HCT116 (cell line): Measurements from ENCODE around the gene VWF. TPM values are rescaled to one million over a fixed set of nuclear protein-coding genes. Genes with fewer than 3 reads are reported as not detected.

Experiments used
- ATAC-seq: fragments of 200-7000 bp; cut with Tn5 transposase; 2 replicates; pipeline ENCODE4 v1.9.1; 2020; ENCODE audit warnings: mild to moderate bottlenecking, moderate library complexity
- BruUV-seq: library from RNA; stranded (reverse); fragments of 400-500 nt; replicated peaks from 2 replicates; lab custom pipeline; 2021; lab: Mats Ljungman, UMichigan
- CTCF ChIA-PET: fragments of 300-600 bp; sonication (Branson Sonifier 250); formaldehyde crosslinking; loops from one replicate; lab custom pipeline; 2021; ENCODE audit warnings: antibody characterized with exemption; lab: Charles Lee
- POLR2A ChIA-PET: fragments of 300-600, 350-600 bp; sonication (Branson Sonifier 250); formaldehyde crosslinking; loops from one replicate; lab custom pipeline; 2021; ENCODE audit warnings: antibody characterized with exemption; lab: Charles Lee
- RAD21 ChIA-PET, 2 experiments: fragments of 300-600 bp; sonication (Branson Sonifier 250); formaldehyde crosslinking; loops; one replicate each; lab custom pipeline; 2023; ENCODE audit warnings: low total read pairs in 2 of 2; ENCODE audit not compliant: uncharacterized antibody in 2 of 2, unreplicated experiment in 2 of 2, low non-redundant PET in 1 of 2; lab: Charles Lee
- DNase-seq: peaks from one replicate; pipeline ENCODE4 v3.0.0-alpha.2; 2010; ENCODE audit warnings: low read depth, low spot score
- H2AFZ ChIP-seq: fragments of 200-600 bp; shearing (Covaris generic), sonication (generic); 2 replicates; pipeline ENCODE4 v1.6.1; 2017; ENCODE audit warnings: low read depth, mixed run types, mixed read lengths, antibody characterized with exemption, low read length; ENCODE audit not compliant: poor library complexity, severe bottlenecking
- H3K27ac ChIP-seq: 2 replicates; pipeline ENCODE4 v1.5.1; 2012; ENCODE audit warnings: low read depth, low read length
- H3K27me3 ChIP-seq: fragments of 200-600 bp; sonication (generic); 2 replicates; pipeline ENCODE4 v1.6.1; 2016; ENCODE audit warnings: mixed run types, low read length, mixed read lengths; ENCODE audit not compliant: insufficient read depth
- H3K36me3 ChIP-seq, 2 experiments: fragments of 200-500 bp in 1 of 2; fragments of 200-600 bp in 1 of 2; sonication (Bioruptor generic) in 1 of 2; sonication (generic) in 1 of 2; 2 replicates each; pipeline versions ENCODE4 v1.5.1 to v1.6.1; 2014 to 2016; ENCODE audit warnings: low read length in 2 of 2, inconsistent platforms in 1 of 2, mixed read lengths in 1 of 2, mixed run types in 1 of 2; ENCODE audit not compliant: insufficient read depth in 2 of 2, control insufficient read depth in 1 of 2
- H3K4me1 ChIP-seq, 2 experiments: fragments of 200-600 bp in 1 of 2; sonication (generic) in 1 of 2; 2 replicates each; pipeline versions ENCODE4 v1.5.1 to v1.6.1; 2012 to 2017; ENCODE audit warnings: low read length in 2 of 2, inconsistent platforms in 1 of 2, mild to moderate bottlenecking in 1 of 2, mixed read lengths in 1 of 2, mixed run types in 1 of 2, moderate library complexity in 1 of 2; ENCODE audit not compliant: insufficient read depth in 2 of 2, control insufficient read depth in 1 of 2
- H3K4me2 ChIP-seq: fragments of 200-600 bp; sonication (generic); 2 replicates; pipeline ENCODE4 v1.6.1; 2017; ENCODE audit warnings: mixed run types, low read length, mixed read lengths
- H3K4me3 ChIP-seq, 2 experiments: fragments of 200-600 bp in 1 of 2; sonication (generic) in 1 of 2; replicated peaks in 1 of 2; 2 replicates each; pipeline ENCODE4 v1.5.1; 2011 to 2016; ENCODE audit warnings: low read length in 2 of 2, control low read depth in 1 of 2, low read depth in 1 of 2, mild to moderate bottlenecking in 1 of 2, mixed read lengths in 1 of 2, mixed run types in 1 of 2
- H3K79me2 ChIP-seq: fragments of 200-600 bp; sonication (generic); 2 replicates; pipeline ENCODE4 v1.6.1; 2017; ENCODE audit warnings: mild to moderate bottlenecking, mixed run types, low read length, moderate library complexity, mixed read lengths; ENCODE audit not compliant: insufficient read depth
- H3K9ac ChIP-seq: fragments of 200-600 bp; sonication (generic); 2 replicates; pipeline ENCODE4 v1.6.1; 2016; ENCODE audit warnings: low read length, mixed read lengths
- H3K9me2 ChIP-seq: fragments of 200-600 bp; sonication (generic), shearing (Covaris generic); 2 replicates; pipeline ENCODE4 v1.6.1; 2017; ENCODE audit warnings: mixed run types, mild to moderate bottlenecking, moderate library complexity; ENCODE audit not compliant: insufficient read depth
- H3K9me3 ChIP-seq, 2 experiments: fragments of 200-500 bp in 1 of 2; fragments of 200-600 bp in 1 of 2; sonication (Bioruptor generic) in 1 of 2; sonication (generic) in 1 of 2; 2 replicates each; pipeline ENCODE4 v1.6.1; 2014 to 2017; ENCODE audit warnings: low read length in 2 of 2, mixed read lengths in 2 of 2, inconsistent platforms in 1 of 2, low read depth in 1 of 2, mild to moderate bottlenecking in 1 of 2, mixed run types in 1 of 2, moderate library complexity in 1 of 2; ENCODE audit not compliant: control insufficient read depth in 1 of 2, insufficient read depth in 1 of 2
- H4K20me1 ChIP-seq: fragments of 200-600 bp; sonication (generic), shearing (Covaris generic); 2 replicates; pipeline ENCODE4 v1.6.1; 2017; ENCODE audit warnings: mixed run types, mild to moderate bottlenecking, moderate library complexity; ENCODE audit not compliant: insufficient read depth
- ATF3 ChIP-seq: IDR thresholded peaks from 2 replicates; pipeline ENCODE4 v1.6.1; 2012
- CBX3 ChIP-seq: IDR thresholded peaks from 2 replicates; pipeline ENCODE4 v1.6.1; 2012; ENCODE audit warnings: low read depth
- CEBPB ChIP-seq: IDR thresholded peaks from 2 replicates; pipeline ENCODE4 v1.6.1; 2012; ENCODE audit warnings: low read depth
- ELF1 ChIP-seq: IDR thresholded peaks from 2 replicates; pipeline ENCODE4 v1.6.1; 2012; ENCODE audit warnings: low read depth, borderline replicate concordance
- EZH2 ChIP-seq: fragments of 200-600 bp; sonication (generic); IDR thresholded peaks from 2 replicates; pipeline ENCODE4 v1.6.1; 2017; ENCODE audit warnings: antibody characterized with exemption, mixed run types
- JUND ChIP-seq: IDR thresholded peaks from 2 replicates; pipeline ENCODE4 v1.6.1; 2012
- RAD21 ChIP-seq: IDR thresholded peaks from 2 replicates; pipeline ENCODE4 v1.6.1; 2012; ENCODE audit warnings: low read depth, mild to moderate bottlenecking
- SP1 ChIP-seq: IDR thresholded peaks from 2 replicates; pipeline ENCODE4 v1.6.1; 2012; ENCODE audit warnings: low read depth
- SRF ChIP-seq: IDR thresholded peaks from 2 replicates; pipeline ENCODE4 v1.6.1; 2012; ENCODE audit warnings: low read depth
- YY1 ChIP-seq: IDR thresholded peaks from 2 replicates; pipeline ENCODE4 v1.6.1; 2011; ENCODE audit warnings: low read length, low read depth, moderate library complexity, mild to moderate bottlenecking; ENCODE audit not compliant: insufficient replicate concordance; ENCODE audit errors: extremely low read depth
- ZNF274 ChIP-seq: fragments of 200-500 bp; sonication (Bioruptor generic); IDR thresholded peaks from 2 replicates; pipeline ENCODE4 v1.6.1; 2014; ENCODE audit warnings: mild to moderate bottlenecking, low read depth, low read length, inconsistent platforms
- intact Hi-C: fragments of 100-400 bp; cut with micrococcal nuclease; formaldehyde crosslinking; loops from 2 replicates; pipeline ENCODE4 v1.10.0; 2022
- total RNA-seq: library from RNA; stranded (reverse); gene quantifications from one replicate; pipeline ENCODE4 v1.2.1, GENCODE V29; 2021; ENCODE audit not compliant: unreplicated experiment

Gene VWF
- total RNA-seq, 1 experiment from 2014 or later = 0.57 TPM

- ChIA-PET RAD21 (no interaction called here), CTCF (interaction anchor here (1.0 to 1.4 kb wide), 2 partner anchors 28 to 77 kb away, joined by 3 read pairs; no protein-coding TSS in a partner anchor), POLR2A (no interaction called here)
- Histone ChIP-seq H3K79me2 (no peaks in the 10 kb centered on the region), H3K4me1 (no peaks in the 10 kb centered on the region), H3K36me3 (no peaks in the 10 kb centered on the region), H3K9me3 (no peaks in the 10 kb centered on the region), H3K4me3 (no peak overlapping the region), H3K27ac (no peak overlapping the region), H3K27me3 (no peaks in the 10 kb centered on the region), H3K4me2 (no peak overlapping the region), H3K9ac (no peak overlapping the region), H4K20me1 (no peaks in the 10 kb centered on the region), H3K9me2 (no peaks in the 10 kb centered on the region), H2AFZ (no peak overlapping the region)
- DNase-seq = no peak
- 0 out of 2 replicates have a peak, but pooled peaks have one; percentile 38 for ATAC-seq
- intact Hi-C loops = no loop called here
- TF ChIP-seq SRF = no peak
- TF ChIP-seq YY1 = no peak
- TF ChIP-seq RAD21 = no peak
- no peak for TF ChIP-seq ATF3
- TF ChIP-seq ELF1 = no peak
- no peak for TF ChIP-seq SP1
- no TSS peak for BruUV-seq
These were observed 163.7 kb downstream of the VWF start for GRCh38 chr12:5960783-5961182.

- H3K9ac ChIP-seq = no peak overlapping the region
- no peak overlapping the region for H3K27ac ChIP-seq
- POLR2A ChIA-PET = no interaction called here
- H4K20me1 ChIP-seq = no peaks in the 10 kb centered on the region
- no peaks in the 10 kb centered on the region for H3K9me2 ChIP-seq
- H3K9me3 ChIP-seq = no peaks in the 10 kb centered on the region
- ATAC-seq (no peak), DNase-seq (no peak)
- no peaks in the 10 kb centered on the region for H3K27me3 ChIP-seq
- no peak overlapping the region for H3K4me2 ChIP-seq
- H3K4me3 ChIP-seq = no peak overlapping the region
- no TSS peak for BruUV-seq
- H2AFZ ChIP-seq = no peak overlapping the region
- H3K4me1 ChIP-seq = no peaks in the 10 kb centered on the region
- TF ChIP-seq JUND (no peak), ELF1 (no peak), CEBPB (no peak), SP1 (no peak), ZNF274 (no peak), CBX3 (no peak), EZH2 (no peak), RAD21 (no peak)
- TF ChIP-seq, all 23 proteins: peak for 0
- intact Hi-C loops = no loop called here
- CTCF ChIA-PET = interaction anchor here (0.7 to 1.0 kb wide), 2 partner anchors 10 to 785 kb away, joined by 4 to 6 read pairs; no protein-coding TSS in a partner anchor
- RAD21 ChIA-PET = no interaction called here
- Histone ChIP-seq H3K79me2 (no peaks in the 10 kb centered on the region), H3K36me3 (no peaks in the 10 kb centered on the region)
These were observed 167.5 kb downstream of the VWF start for GRCh38 chr12:5956987-5957386.
